ENCODE measurements around the gene CAPN12.

CAPN12 gene

GRCh38 chr19:38702278-38702677 lies 42.0 kb downstream of the CAPN12 start:
- no peaks in the 10 kb centered on the region for H3K27me3 ChIP-seq (replicated peaks; ENCODE audit: control insufficient read depth, insufficient read depth, low read length)
- peaks cover 45% of the 10 kb centered on the region for H3K36me3 ChIP-seq (ENCODE audit: control insufficient read depth, insufficient read depth, low read length)
- DNase-seq (ENCODE audit: extremely low read depth, insufficient read length): no peak
- no peak for TF ChIP-seq CTCF (IDR thresholded peaks at IDR 0.05; ENCODE audit: insufficient read depth, low read length, poor library complexity, severe bottlenecking)
- no peak overlapping the region for H3K4me3 ChIP-seq (replicated peaks; ENCODE audit: low read depth, low read length)

GRCh38 chr19:38701455-38702063 lies 42.7 kb downstream of the CAPN12 start:
- peaks cover 41% of the 10 kb centered on the region for H3K36me3 ChIP-seq (ENCODE audit: control insufficient read depth, insufficient read depth, low read length)

GRCh38 chr19:38700902-38701454 lies 43.3 kb downstream of the CAPN12 start:
- DNase-seq (ENCODE audit: extremely low read depth, insufficient read length): no peak
- Histone ChIP-seq H3K36me3 (ENCODE audit: control insufficient read depth, insufficient read depth, low read length) (peaks cover 38% of the 10 kb centered on the region), H3K4me3 (replicated peaks; ENCODE audit: low read depth, low read length) (no peak overlapping the region), H3K27me3 (replicated peaks; ENCODE audit: control insufficient read depth, insufficient read depth, low read length) (no peaks in the 10 kb centered on the region)
- TF ChIP-seq CTCF (IDR thresholded peaks at IDR 0.05; ENCODE audit: insufficient read depth, low read length, poor library complexity, severe bottlenecking): no peak

More at GRCh38 chr19:38701455-38702063, 42.7 kb downstream of the CAPN12 start:
- Histone ChIP-seq H3K4me3 (replicated peaks; ENCODE audit: low read depth, low read length) (no peak overlapping the region), H3K27me3 (replicated peaks; ENCODE audit: control insufficient read depth, insufficient read depth, low read length) (no peaks in the 10 kb centered on the region)
- no peak for DNase-seq (ENCODE audit: extremely low read depth, insufficient read length)
- no peak for TF ChIP-seq CTCF (IDR thresholded peaks at IDR 0.05; ENCODE audit: insufficient read depth, low read length, poor library complexity, severe bottlenecking)

- Histone ChIP-seq H3K4me3 (replicated peaks; ENCODE audit: low read depth, low read length) (no peak overlapping the region), H3K27me3 (replicated peaks; ENCODE audit: control insufficient read depth, insufficient read depth, low read length) (no peaks in the 10 kb centered on the region), H3K36me3 (ENCODE audit: control insufficient read depth, insufficient read depth, low read length) (peaks cover 33% of the 10 kb centered on the region)
- TF ChIP-seq CTCF (IDR thresholded peaks at IDR 0.05; ENCODE audit: insufficient read depth, low read length, poor library complexity, severe bottlenecking): no peak
- DNase-seq (ENCODE audit: extremely low read depth, insufficient read length): no peak
Measured at GRCh38 chr19:38700350-38700901, 43.8 kb downstream of the CAPN12 start.

GRCh38 chr19:38699647-38700349 lies 44.5 kb downstream of the CAPN12 start:
- no peak for TF ChIP-seq CTCF (IDR thresholded peaks at IDR 0.05; ENCODE audit: insufficient read depth, low read length, poor library complexity, severe bottlenecking)
- DNase-seq (ENCODE audit: extremely low read depth, insufficient read length): no peak
- no peak overlapping the region for H3K4me3 ChIP-seq (replicated peaks; ENCODE audit: low read depth, low read length)
- H3K27me3 ChIP-seq (replicated peaks; ENCODE audit: control insufficient read depth, insufficient read depth, low read length): no peaks in the 10 kb centered on the region
- peaks cover 28% of the 10 kb centered on the region for H3K36me3 ChIP-seq (ENCODE audit: control insufficient read depth, insufficient read depth, low read length)

Data from GM06990 (cell line).